Kidney glomerular epithelial cell (primary cell): ENCODE results near the gene PRR5L.

Experiments used
- DNase-seq: peaks from one replicate; lab custom pipeline; 2025; lab: John Stamatoyannopoulos, UW

Gene PRR5L

GRCh38 chr11:36402568-36403170, 106.6 kb downstream of the PRR5L start:
- no peak for DNase-seq

GRCh38 chr11:36403661-36404060, 107.6 kb downstream of the PRR5L start:
- DNase-seq: peak; percentile 39

DNA sequence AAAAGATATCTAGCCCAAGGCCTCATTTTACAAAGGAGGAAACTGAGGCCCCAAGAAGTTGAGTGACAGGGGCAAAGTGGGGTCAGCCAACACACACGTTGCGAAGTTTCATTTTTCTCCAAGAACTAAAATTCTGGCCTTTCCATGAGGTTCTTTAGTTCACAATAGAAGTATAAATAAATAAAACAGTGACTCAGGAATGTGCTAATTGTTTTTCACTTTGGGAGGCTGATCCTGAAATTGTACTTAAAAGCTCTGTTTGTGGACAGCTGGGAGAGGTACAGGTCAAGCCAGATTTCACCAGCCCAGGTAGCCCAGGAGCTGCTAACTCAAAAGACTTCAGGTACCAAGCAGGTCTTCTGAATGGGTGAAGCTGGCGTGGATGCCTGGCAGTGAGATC, 108.7 kb downstream of the PRR5L start:
- no peak for DNase-seq

DNA sequence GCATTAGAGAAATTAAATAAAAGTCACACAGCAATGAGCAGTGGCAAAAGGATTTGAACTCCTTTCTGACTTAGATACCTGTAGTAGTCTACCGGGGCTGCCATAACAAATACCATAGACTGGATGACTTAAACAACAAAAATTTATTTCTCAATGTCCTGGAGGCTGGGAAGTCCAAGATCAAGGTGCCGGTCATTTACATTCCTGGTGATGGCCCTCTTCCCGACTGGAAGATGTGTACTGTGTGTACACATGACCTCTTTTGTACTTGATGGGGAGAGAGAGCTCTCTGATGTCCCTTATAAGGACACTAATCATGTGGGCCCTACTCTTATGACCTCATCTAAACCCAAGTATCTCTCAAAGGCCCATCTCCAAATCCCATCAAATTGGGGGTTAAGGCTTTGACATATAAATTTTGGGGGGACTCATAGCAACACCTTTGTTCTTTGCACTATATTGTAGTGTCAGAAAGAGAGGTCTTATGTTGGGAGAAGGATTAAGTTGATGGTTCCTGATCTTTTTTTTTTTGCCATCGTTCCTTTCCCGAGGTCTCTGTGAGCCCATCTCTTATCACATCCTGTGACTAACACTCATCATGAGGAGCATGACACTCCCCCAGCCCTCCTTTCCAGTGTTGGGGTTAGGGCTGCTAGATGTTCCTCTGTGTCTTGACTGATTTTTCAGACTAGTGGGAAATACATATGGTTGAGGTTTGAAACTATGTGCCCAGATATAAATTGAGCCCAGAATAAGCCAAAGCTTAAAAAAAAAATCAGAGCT, 109.7 kb downstream of the PRR5L start:
- DNase-seq: no peak

GRCh38 chr11:36407356-36407755, 111.3 kb downstream of the PRR5L start:
- DNase-seq: no peak

- DNase-seq: no peak
Observed at GRCh38 chr11:36408498-36409136, 112.5 kb downstream of the PRR5L start.

- no peak for DNase-seq
Observed at GRCh38 chr11:36409152-36409816, 113.2 kb downstream of the PRR5L start.

GRCh38 chr11:36411202-36411640, 115.1 kb downstream of the PRR5L start:
- no peak for DNase-seq

DNA sequence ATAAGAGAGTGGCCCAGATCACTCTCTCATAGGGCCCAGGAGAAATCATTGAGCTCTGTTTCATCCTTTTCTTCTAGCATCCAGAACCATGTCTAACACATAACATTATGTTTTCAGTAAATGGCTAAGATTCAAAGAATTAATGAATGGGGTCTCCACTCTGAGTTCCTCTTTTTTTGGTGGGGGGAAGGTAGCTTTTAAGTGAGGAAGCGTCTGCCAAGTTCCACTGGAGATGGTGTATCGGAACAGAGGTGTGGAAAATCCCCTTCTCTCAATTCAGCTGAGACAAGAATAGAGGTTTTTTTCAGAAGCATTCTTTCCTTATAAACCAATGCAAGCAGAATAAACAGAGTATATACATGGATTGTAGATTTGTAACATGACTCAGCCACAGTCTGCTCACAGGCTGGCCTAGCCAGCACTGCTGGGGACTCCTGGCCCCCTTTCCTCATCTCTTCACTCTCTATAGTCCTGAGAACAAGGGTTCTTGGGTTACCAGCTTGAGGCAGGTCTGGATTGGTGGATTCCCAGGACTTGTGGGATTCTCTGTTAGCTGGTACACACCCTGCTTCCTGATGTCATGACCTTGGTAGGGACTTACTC, 116.8 kb downstream of the PRR5L start:
- no peak for DNase-seq

DNA sequence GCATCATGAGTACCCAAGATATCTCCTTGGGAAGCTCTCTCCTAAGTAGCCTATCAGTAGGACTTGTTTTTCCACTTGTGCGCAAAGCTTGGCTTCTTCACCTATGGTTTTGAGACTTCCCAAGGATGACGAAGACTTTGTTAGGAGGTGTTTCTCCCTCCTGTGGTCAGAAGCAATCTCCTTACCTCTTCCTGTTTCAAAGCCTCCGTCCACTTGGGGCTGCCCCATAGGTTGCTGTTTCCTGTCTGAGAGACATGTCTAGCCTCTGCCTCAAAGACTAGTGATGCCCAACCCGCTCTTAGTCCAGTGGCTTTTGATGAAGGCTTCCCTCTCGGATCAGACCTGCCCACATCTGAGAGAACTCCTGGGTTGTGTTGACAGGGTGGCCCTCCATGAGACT, 121.1 kb downstream of the PRR5L start:
- no peak for DNase-seq

GRCh38 chr11:36419791-36420424, 123.8 kb downstream of the PRR5L start:
- DNase-seq: no peak

GRCh38 chr11:36421546-36422155, 125.6 kb downstream of the PRR5L start:
- no peak for DNase-seq

DNA sequence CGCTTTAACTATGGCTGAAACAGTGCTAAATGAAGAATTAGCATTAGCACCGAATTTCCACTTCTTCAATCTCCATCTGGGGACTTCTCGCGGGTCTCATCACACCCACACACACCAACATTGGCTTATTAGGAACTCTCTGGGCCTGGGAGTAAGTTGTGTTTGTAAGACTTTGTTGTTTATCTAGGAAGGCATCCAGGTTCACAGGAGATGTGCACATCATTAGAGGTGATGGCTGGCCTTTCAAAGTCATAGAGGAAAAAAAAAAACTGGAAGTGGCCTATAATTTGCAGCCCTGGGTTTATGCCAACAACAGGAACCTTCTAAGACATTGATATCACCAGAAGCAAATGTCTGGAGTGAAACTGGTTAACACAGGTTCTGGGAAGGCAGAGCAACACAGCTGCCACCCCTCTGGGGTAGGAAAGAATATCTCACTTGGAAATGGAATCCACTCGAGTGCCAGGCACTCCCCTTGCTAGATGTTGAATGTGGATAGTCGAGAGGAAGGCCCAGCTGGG, 129.5 kb downstream of the PRR5L start:
- no peak for DNase-seq

DNA sequence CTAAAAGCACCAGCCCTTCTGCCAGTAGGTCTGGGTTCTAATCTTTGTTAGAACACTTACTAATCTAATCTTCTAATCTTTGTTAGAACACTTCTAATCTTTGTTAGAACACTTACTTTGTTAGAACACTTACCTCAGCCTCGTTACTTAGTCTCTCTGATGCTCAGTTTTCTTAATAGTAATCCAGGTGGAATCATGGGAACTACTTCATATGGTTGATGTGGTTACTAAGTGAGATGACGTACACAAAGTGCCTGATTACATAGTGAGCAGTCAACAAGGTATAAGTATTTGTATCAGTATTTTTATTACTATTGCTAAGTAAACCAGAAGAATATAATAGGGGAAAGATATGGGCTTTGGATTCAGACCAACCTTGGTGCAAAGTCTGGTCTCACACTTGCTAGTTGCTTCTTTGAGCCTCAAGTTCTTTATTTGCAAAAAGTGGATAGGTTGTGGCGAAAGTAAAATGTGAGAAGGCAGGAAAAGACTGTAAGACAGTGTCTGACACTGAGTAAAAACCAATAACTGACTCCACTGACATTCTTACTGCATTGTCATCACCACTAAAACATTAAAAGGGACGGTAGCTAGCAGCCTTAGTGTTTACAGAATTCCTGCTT, 130.2 kb downstream of the PRR5L start:
- no peak for DNase-seq

DNA sequence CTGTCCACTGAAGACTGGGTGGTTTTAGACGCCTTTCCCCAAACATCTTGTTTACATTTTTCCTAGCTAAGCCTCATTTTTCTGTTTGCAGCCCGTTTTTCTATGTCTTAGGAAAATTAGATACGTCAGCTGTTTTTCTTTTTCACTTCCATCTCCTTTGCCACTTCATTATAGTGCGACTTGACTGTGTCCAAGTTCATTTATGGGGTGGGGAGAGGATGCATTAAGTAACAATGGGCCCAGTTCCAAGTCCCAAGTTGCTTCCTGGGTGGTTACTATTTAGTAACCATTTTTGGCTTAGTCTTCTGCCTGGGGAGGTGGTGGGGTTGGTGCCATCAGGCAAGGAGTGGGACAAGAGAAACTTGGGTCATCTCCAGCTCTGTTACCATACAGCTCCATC, 131.0 kb downstream of the PRR5L start:
- DNase-seq: no peak

- DNase-seq: no peak
Observed at GRCh38 chr11:36427876-36428275, 131.8 kb downstream of the PRR5L start.

DNA sequence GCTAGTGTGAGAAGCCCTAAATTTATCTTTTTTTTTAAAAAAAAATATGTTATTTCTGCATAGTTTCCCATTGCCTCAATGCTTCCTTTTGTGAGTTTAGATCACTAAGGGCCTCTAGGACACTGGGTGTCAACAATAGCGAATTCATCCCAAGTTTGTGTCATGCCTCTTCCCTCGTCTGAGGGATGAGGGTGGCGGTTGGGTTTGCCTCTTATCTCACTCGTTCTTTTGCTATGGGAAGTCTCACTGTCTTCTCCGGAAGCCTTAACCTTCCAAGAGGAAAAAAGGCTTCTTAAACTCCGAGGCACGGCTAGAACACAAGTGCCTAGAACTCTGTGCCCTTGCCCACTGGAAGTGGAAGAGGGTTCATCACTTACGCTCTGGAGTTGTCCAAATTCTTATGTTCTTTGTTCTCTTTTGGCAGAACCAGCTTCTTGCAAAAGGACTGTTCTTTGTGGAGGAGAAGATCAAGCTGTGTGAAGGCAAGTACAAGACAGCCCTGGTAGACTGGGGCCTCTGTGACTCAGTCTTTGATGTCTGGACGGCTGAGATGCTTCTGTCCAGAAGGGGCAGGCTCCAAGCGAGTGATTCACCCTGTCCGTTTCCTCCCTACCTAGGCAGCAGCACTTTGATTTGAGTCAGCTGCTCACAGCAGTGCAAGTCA, 135.5 kb downstream of the PRR5L start:
- DNase-seq: peak; percentile 96

GRCh38 chr11:36432093-36432469, 136.0 kb downstream of the PRR5L start:
- no peak for DNase-seq

GRCh38 chr11:36432738-36433137, 136.7 kb downstream of the PRR5L start:
- no peak for DNase-seq

DNA sequence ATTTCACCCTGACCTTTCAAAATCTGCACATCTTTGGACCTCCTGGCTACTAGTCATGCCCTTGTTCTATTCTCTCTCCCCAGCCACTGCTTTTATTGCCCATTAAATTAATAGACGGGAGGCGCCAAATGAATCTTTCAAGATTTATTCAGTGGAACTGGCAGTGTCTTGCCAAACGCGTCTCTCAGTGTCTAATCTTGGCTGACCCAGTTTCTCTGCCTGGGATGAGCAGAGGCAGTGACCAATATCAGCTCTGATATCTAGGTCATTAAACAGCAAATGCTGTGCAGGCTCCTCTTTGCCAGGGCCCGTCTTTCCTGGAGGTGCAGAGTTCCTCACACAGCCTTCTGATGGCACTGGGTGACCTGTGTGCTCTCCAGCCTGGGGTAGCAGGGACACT, 140.0 kb downstream of the PRR5L start:
- DNase-seq: no peak
